Immature natural killer cell (primary cell): Measurements from ENCODE around the gene COL9A3. TPM values are rescaled to one million over a fixed set of nuclear protein-coding genes. Genes with fewer than 3 reads are reported as not detected.
"Not testable (repeated sequence)": the region's sequence is repeated elsewhere in the genome, so short reads cannot be mapped to it uniquely, and the experiment has no call there.

Experiments
- DNase-seq, 3 donors: peaks; one replicate each; pipeline ENCODE4 v3.0.0; 2022; ENCODE audit warnings: mixed read lengths in 1 of 3
- H3K27ac Mint-ChIP-seq, 6 donors: one replicate each; pipeline ENCODE4 v1.8.0; 2020; ENCODE audit warnings: mixed read lengths in 6 of 6, mild to moderate bottlenecking in 5 of 6, inconsistent platforms in 4 of 6, moderate library complexity in 3 of 6
- H3K27me3 Mint-ChIP-seq, 3 donors: one replicate each; pipeline ENCODE4 v1.8.0; 2020 to 2021; ENCODE audit warnings: low read depth in 3 of 3, mild to moderate bottlenecking in 3 of 3, mixed read lengths in 3 of 3, moderate library complexity in 3 of 3, inconsistent platforms in 1 of 3
- H3K36me3 Mint-ChIP-seq, 3 donors: one replicate each; pipeline ENCODE4 v1.8.0; 2020; ENCODE audit warnings: mixed read lengths in 3 of 3, inconsistent platforms in 2 of 3, mild to moderate bottlenecking in 2 of 3
- H3K4me1 Mint-ChIP-seq, 2 donors: one replicate each; pipeline ENCODE4 v1.8.0; 2020; ENCODE audit warnings: inconsistent platforms in 2 of 2, mild to moderate bottlenecking in 2 of 2, mixed read lengths in 2 of 2, moderate library complexity in 1 of 2
- H3K4me3 Mint-ChIP-seq, 5 donors: one replicate each; pipeline ENCODE4 v1.8.0; 2020; ENCODE audit warnings: mild to moderate bottlenecking in 5 of 5, mixed read lengths in 5 of 5, inconsistent platforms in 3 of 5, moderate library complexity in 3 of 5
- H3K9me3 Mint-ChIP-seq, 6 donors: one replicate each; pipeline ENCODE4 v1.8.0; 2020; ENCODE audit warnings: mild to moderate bottlenecking in 6 of 6, mixed read lengths in 6 of 6, inconsistent platforms in 4 of 6, moderate library complexity in 3 of 6
- polyA plus RNA-seq, 3 donors: library from polyadenylated mRNA; unstranded; fragments of 300-500 nt; fragmentation: Illumina TruSeq; gene quantifications; one replicate each; pipeline ENCODE4 v1.2.3, GENCODE V29; 2021

COL9A3 gene
- polyA plus RNA-seq, 3 donors from 2014 or later = 0.87 TPM; not detected in 2

- Mint-ChIP-seq H3K36me3 (peaks cover 15 to 21% (median 20%) of the 10 kb centered on the region in 3 donors), H3K4me1 (peaks cover 10 to 22% of the 10 kb centered on the region in 2 donors), H3K4me3 (no peak overlapping the region), H3K27ac (no peak overlapping the region), H3K9me3 (no peaks in the 10 kb centered on the region), H3K27me3 (peaks cover 3 to 15% (median 9%) of the 10 kb centered on the region in 3 donors)
- DNase-seq = no peak
Measured at GRCh38 chr20:62856931-62857619, 40.2 kb downstream of the COL9A3 start.

GRCh38 chr20:62858058-62858830, 41.4 kb downstream of the COL9A3 start:
- no peak for DNase-seq
- Mint-ChIP-seq H3K36me3 (peaks cover 11 to 15% (median 14%) of the 10 kb centered on the region in 3 donors), H3K27ac (peak overlapping the region in 1 of 6 donors; percentile 8), H3K9me3 (no peaks in the 10 kb centered on the region), H3K4me3 (peak overlapping the region in 3 of 5 donors; percentile 4 to 36 (median 36)), H3K4me1 (peaks cover 15 to 22% of the 10 kb centered on the region in 2 donors), H3K27me3 (peaks cover 9 to 25% (median 13%) of the 10 kb centered on the region in 3 donors)

- H3K27ac Mint-ChIP-seq = peak overlapping the region in 3 of 6 donors; percentile 34 to 81 (median 73)
- H3K4me1 Mint-ChIP-seq = peaks cover 15 to 22% of the 10 kb centered on the region in 2 donors
- peaks cover 9 to 11% (median 10%) of the 10 kb centered on the region in 3 donors for H3K36me3 Mint-ChIP-seq
- no peaks in the 10 kb centered on the region for H3K9me3 Mint-ChIP-seq
- peak overlapping the region; percentile 66 to 83 (median 72) for H3K4me3 Mint-ChIP-seq
- no peak for DNase-seq
- peaks cover 9 to 26% (median 13%) of the 10 kb centered on the region in 3 donors for H3K27me3 Mint-ChIP-seq
Measured at GRCh38 chr20:62859721-62860120, 42.9 kb downstream of the COL9A3 start.

GRCh38 chr20:62860391-62860923, 43.6 kb downstream of the COL9A3 start:
- H3K9me3 Mint-ChIP-seq = no peaks in the 10 kb centered on the region
- peak overlapping the region in 3 of 6 donors; percentile 61 to 73 (median 66) for H3K27ac Mint-ChIP-seq
- H3K36me3 Mint-ChIP-seq = peaks cover 9 to 11% (median 10%) of the 10 kb centered on the region in 3 donors
- H3K4me1 Mint-ChIP-seq = peaks cover 15 to 22% of the 10 kb centered on the region in 2 donors
- H3K4me3 Mint-ChIP-seq = peak overlapping the region; percentile 66 to 83 (median 72)
- DNase-seq = no peak
- H3K27me3 Mint-ChIP-seq = peaks cover 9 to 26% (median 13%) of the 10 kb centered on the region in 3 donors

GRCh38 chr20:62860924-62861691, 44.3 kb downstream of the COL9A3 start:
- DNase-seq = peak; percentile 65 to 74 (median 72)
- peak overlapping the region in 3 of 5 donors; percentile 36 to 64 (median 51) for H3K4me3 Mint-ChIP-seq
- no peak overlapping the region for H3K27ac Mint-ChIP-seq
- H3K27me3 Mint-ChIP-seq = peaks cover 9 to 26% (median 13%) of the 10 kb centered on the region in 3 donors
- H3K9me3 Mint-ChIP-seq = no peaks in the 10 kb centered on the region
- H3K4me1 Mint-ChIP-seq = peaks cover 15 to 22% of the 10 kb centered on the region in 2 donors
- H3K36me3 Mint-ChIP-seq = peaks cover 9 to 11% (median 10%) of the 10 kb centered on the region in 3 donors

- Mint-ChIP-seq H3K4me3 (peak within 1 kb of the TSS; percentile 54 to 74 (median 70)), H3K36me3 (peaks cover 9 to 11% (median 10%) of the 10 kb centered on the region in 3 donors), H3K27me3 (peaks cover 9 to 26% (median 13%) of the 10 kb centered on the region in 3 donors), H3K4me1 (peaks cover 15 to 22% of the 10 kb centered on the region in 2 donors), H3K27ac (peak within 1 kb of the TSS; percentile 62 to 89 (median 74)), H3K9me3 (no peaks in the 10 kb centered on the region)
- DNase-seq = peak; percentile 92 to 93 (median 93)
Measured at GRCh38 chr20:62861726-62862336, 45.0 kb downstream of the COL9A3 start, which contains the start of gene TCFL5. TCFL5 (minus strand) TSS chr20:62861822; CDS start chr20:62861670, 152 bp downstream.

GRCh38 chr20:62864207-62864606, 47.4 kb downstream of the COL9A3 start:
- no peak overlapping the region for H3K27ac Mint-ChIP-seq

GRCh38 chr20:62872184-62872847, 55.5 kb downstream of the COL9A3 start:
- Mint-ChIP-seq H3K4me1 (peaks cover 11 to 27% of the 10 kb centered on the region in 2 donors), H3K36me3 (no peaks in the 10 kb centered on the region), H3K27ac (peak overlapping the region in 1 of 6 donors; percentile 13), H3K27me3 (peaks cover 3 to 31% (median 10%) of the 10 kb centered on the region in 3 donors), H3K4me3 (no peak overlapping the region), H3K9me3 (no peaks in the 10 kb centered on the region)
- DNase-seq = no peak

More at GRCh38 chr20:62864207-62864606, 47.4 kb downstream of the COL9A3 start:
- H3K36me3 Mint-ChIP-seq = peaks cover 0 to 1% (median under 1%) of the 10 kb centered on the region in 3 donors
- peaks cover 13 to 15% of the 10 kb centered on the region in 2 donors for H3K4me1 Mint-ChIP-seq
- H3K9me3 Mint-ChIP-seq = no peaks in the 10 kb centered on the region
- peaks cover 13 to 27% (median 13%) of the 10 kb centered on the region in 3 donors for H3K27me3 Mint-ChIP-seq
- DNase-seq = no peak
- H3K4me3 Mint-ChIP-seq = no peak overlapping the region

- Mint-ChIP-seq H3K27ac (peak overlapping the region in 1 of 6 donors; percentile 64), H3K27me3 (peaks cover 2 to 30% (median 10%) of the 10 kb centered on the region in 3 donors), H3K4me1 (peaks cover 11 to 29% of the 10 kb centered on the region in 2 donors), H3K4me3 (no peak overlapping the region), H3K9me3 (no peaks in the 10 kb centered on the region), H3K36me3 (no peaks in the 10 kb centered on the region)
- DNase-seq = no peak
Measured at GRCh38 chr20:62872862-62873261, 56.0 kb downstream of the COL9A3 start.

- no peak for DNase-seq
- H3K4me1 Mint-ChIP-seq = peaks cover 14 to 30% of the 10 kb centered on the region in 2 donors
- H3K4me3 Mint-ChIP-seq = no peak overlapping the region
- peaks cover 2 to 30% (median 10%) of the 10 kb centered on the region in 3 donors for H3K27me3 Mint-ChIP-seq
- H3K36me3 Mint-ChIP-seq = no peaks in the 10 kb centered on the region
- no peaks in the 10 kb centered on the region for H3K9me3 Mint-ChIP-seq
- H3K27ac Mint-ChIP-seq = peak overlapping the region in 1 of 6 donors; percentile 62
Measured at GRCh38 chr20:62873280-62873679, 56.4 kb downstream of the COL9A3 start.

- H3K27ac Mint-ChIP-seq = peak overlapping the region in 1 of 6 donors; percentile 62
- H3K36me3 Mint-ChIP-seq, H3K9me3 Mint-ChIP-seq, H3K4me3 Mint-ChIP-seq: not testable (repeated sequence)
- DNase-seq = peak in 2 of 3 donors; percentile 29 to 40
- H3K4me1 Mint-ChIP-seq = peaks cover 15 to 30% of the 10 kb centered on the region in 2 donors
- peaks cover under 1 to 30% (median 10%) of the 10 kb centered on the region in 3 donors for H3K27me3 Mint-ChIP-seq
Measured at GRCh38 chr20:62873681-62874031, 56.8 kb downstream of the COL9A3 start.

- Mint-ChIP-seq H3K9me3 (no peaks in the 10 kb centered on the region), H3K4me3 (peak overlapping the region in 1 of 5 donors; percentile 17), H3K36me3 (no peaks in the 10 kb centered on the region), H3K27ac (peak overlapping the region in 1 of 6 donors; percentile 57), H3K4me1 (peaks cover 15 to 30% of the 10 kb centered on the region in 2 donors), H3K27me3 (peaks cover 0 to 30% (median 10%) of the 10 kb centered on the region in 3 donors)
- DNase-seq = no peak
Measured at GRCh38 chr20:62874964-62875344, 58.1 kb downstream of the COL9A3 start.
